ENCODE results near the gene TAF4.

TAF4 gene

GRCh38 chr20:62055106-62055861 is 10.4 kb downstream of the TAF4 start:
- TF ChIP-seq CTCF (IDR thresholded peaks at IDR 0.05; ENCODE audit: low read depth, low read length): no peak
- no peak overlapping the region for H3K4me3 ChIP-seq (ENCODE audit: low read depth, low read length)

- TF ChIP-seq CTCF (IDR thresholded peaks at IDR 0.05; ENCODE audit: low read depth, low read length): no peak
- no peak overlapping the region for H3K4me3 ChIP-seq (ENCODE audit: low read depth, low read length)
Observed at GRCh38 chr20:62054451-62054953, 11.2 kb downstream of the TAF4 start.

GRCh38 chr20:62053465-62054196 is 12.1 kb downstream of the TAF4 start:
- H3K4me3 ChIP-seq (ENCODE audit: low read depth, low read length): no peak overlapping the region
- TF ChIP-seq CTCF (IDR thresholded peaks at IDR 0.05; ENCODE audit: low read depth, low read length): no peak

- TF ChIP-seq CTCF (IDR thresholded peaks at IDR 0.05; ENCODE audit: low read depth, low read length): no peak
Observed at GRCh38 chr20:62052842-62053464, 12.7 kb downstream of the TAF4 start.

GRCh38 chr20:62052336-62052841 is 13.3 kb downstream of the TAF4 start:
- no peak for TF ChIP-seq CTCF (IDR thresholded peaks at IDR 0.05; ENCODE audit: low read depth, low read length)

More at GRCh38 chr20:62052842-62053464, 12.7 kb downstream of the TAF4 start:
- H3K4me3 ChIP-seq (ENCODE audit: low read depth, low read length): no peak overlapping the region

GRCh38 chr20:62051546-62052255 is 14.0 kb downstream of the TAF4 start:
- no peak overlapping the region for H3K4me3 ChIP-seq (ENCODE audit: low read depth, low read length)
- TF ChIP-seq CTCF (IDR thresholded peaks at IDR 0.05; ENCODE audit: low read depth, low read length): no peak

More at GRCh38 chr20:62052336-62052841, 13.3 kb downstream of the TAF4 start:
- H3K4me3 ChIP-seq (ENCODE audit: low read depth, low read length): no peak overlapping the region
